ENCODE measurements around the gene SCNN1B.

DNA sequence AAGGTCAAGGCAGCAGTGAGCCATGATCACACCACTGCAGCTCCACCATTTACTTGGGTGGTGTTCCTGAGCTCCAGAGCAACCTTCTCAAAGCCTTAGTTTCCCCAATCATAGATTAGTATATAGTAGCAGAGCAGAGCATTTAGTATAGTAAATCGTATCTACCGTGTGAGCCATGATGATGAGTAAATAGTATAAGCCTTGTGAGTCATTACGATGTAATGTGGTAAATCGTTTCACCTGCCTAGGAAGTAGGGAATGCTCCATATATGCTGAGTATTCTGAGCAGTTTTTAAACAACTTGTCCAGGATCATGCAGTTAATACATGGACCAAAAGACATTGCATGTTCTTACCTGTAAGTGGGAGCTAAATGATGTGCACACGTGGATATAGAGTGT, 66.4 kb downstream of the SCNN1B start:
- TF ChIP-seq POLR2A (IDR thresholded peaks at IDR 0.05) = no peak
- TF ChIP-seq, protein P1, sequence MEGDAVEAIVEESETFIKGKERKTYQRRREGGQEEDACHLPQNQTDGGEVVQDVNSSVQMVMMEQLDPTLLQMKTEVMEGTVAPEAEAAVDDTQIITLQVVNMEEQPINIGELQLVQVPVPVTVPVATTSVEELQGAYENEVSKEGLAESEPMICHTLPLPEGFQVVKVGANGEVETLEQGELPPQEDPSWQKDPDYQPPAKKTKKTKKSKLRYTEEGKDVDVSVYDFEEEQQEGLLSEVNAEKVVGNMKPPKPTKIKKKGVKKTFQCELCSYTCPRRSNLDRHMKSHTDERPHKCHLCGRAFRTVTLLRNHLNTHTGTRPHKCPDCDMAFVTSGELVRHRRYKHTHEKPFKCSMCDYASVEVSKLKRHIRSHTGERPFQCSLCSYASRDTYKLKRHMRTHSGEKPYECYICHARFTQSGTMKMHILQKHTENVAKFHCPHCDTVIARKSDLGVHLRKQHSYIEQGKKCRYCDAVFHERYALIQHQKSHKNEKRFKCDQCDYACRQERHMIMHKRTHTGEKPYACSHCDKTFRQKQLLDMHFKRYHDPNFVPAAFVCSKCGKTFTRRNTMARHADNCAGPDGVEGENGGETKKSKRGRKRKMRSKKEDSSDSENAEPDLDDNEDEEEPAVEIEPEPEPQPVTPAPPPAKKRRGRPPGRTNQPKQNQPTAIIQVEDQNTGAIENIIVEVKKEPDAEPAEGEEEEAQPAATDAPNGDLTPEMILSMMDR (IDR thresholded peaks at IDR 0.05) = no peak

All from body of pancreas (tissue), 4 donors.